Neutrophil (primary cell): ENCODE data around the gene TRIM56.

ENCODE experiments used
- H3K27ac ChIP-seq: fragments of 200-600 bp; sonication (generic); 2 replicates; pipeline ENCODE4 v1.5.1; 2016; ENCODE audit warnings: mild to moderate bottlenecking, moderate library complexity
- H3K27me3 ChIP-seq: fragments of 200-600 bp; sonication (generic); 2 replicates; pipeline ENCODE4 v1.6.0; 2016; ENCODE audit warnings: mild to moderate bottlenecking
- H3K36me3 ChIP-seq: fragments of 200-600 bp; sonication (generic); 2 replicates; pipeline ENCODE4 v1.5.1; 2017
- H3K4me1 ChIP-seq, 2 experiments: fragments of 200-600 bp in 1 of 2; sonication (generic) in 1 of 2; 1 replicate in 1 of 2; 2 replicates in 1 of 2; pipeline versions ENCODE4 v1.5.1 to v1.6.1; 2013 to 2016; ENCODE audit warnings: low read depth in 1 of 2, low read length in 1 of 2, mild to moderate bottlenecking in 1 of 2, moderate library complexity in 1 of 2; ENCODE audit not compliant: control insufficient read depth in 1 of 2, insufficient read depth in 1 of 2
- H3K4me3 ChIP-seq, 2 experiments: fragments of 200-600 bp in 1 of 2; sonication (generic) in 1 of 2; 1 replicate in 1 of 2; 2 replicates in 1 of 2; pipeline ENCODE4 v1.5.1; 2013 to 2016; ENCODE audit warnings: low read depth in 1 of 2, low read length in 1 of 2, mild to moderate bottlenecking in 1 of 2, moderate library complexity in 1 of 2
- H3K9me3 ChIP-seq: fragments of 200-600 bp; sonication (generic); 2 replicates; pipeline ENCODE4 v1.5.1; 2016
- CTCF ChIP-seq: fragments of 200-600 bp; sonication (generic); IDR thresholded peaks from 2 replicates; pipeline ENCODE4 v1.5.1; 2016; ENCODE audit warnings: antibody characterized with exemption

The TRIM56 gene

GRCh38 chr7:101077303-101078086, 7.8 kb upstream of the TRIM56 start:
- H3K4me1 ChIP-seq = peaks cover 0 to 10% of the 10 kb centered on the region in 2 experiments
- TF ChIP-seq CTCF = peak; percentile 74
- no peak overlapping the region for H3K27ac ChIP-seq

GRCh38 chr7:101081432-101081831, 3.8 kb upstream of the TRIM56 start:
- no peak for TF ChIP-seq CTCF
- H3K4me3 ChIP-seq = no peak overlapping the region

More at GRCh38 chr7:101077303-101078086, 7.8 kb upstream of the TRIM56 start:
- Histone ChIP-seq H3K4me3 (no peak overlapping the region), H3K27me3 (peaks cover 43% of the 10 kb centered on the region), H3K36me3 (no peaks in the 10 kb centered on the region), H3K9me3 (no peaks in the 10 kb centered on the region)

GRCh38 chr7:101084865-101085161, 468 bp upstream of the TRIM56 start:
- Histone ChIP-seq H3K36me3 (peaks cover 32% of the 10 kb centered on the region), H3K27me3 (no peaks in the 10 kb centered on the region), H3K4me3 (peak overlapping the region; percentile 85 to 86), H3K27ac (peak overlapping the region; percentile 93), H3K9me3 (no peaks in the 10 kb centered on the region), H3K4me1 (peaks cover 19 to 25% of the 10 kb centered on the region in 2 experiments)
- no peak for TF ChIP-seq CTCF

More at GRCh38 chr7:101081432-101081831, 3.8 kb upstream of the TRIM56 start:
- Histone ChIP-seq H3K36me3 (no peaks in the 10 kb centered on the region), H3K27me3 (peaks cover 17% of the 10 kb centered on the region), H3K9me3 (no peaks in the 10 kb centered on the region), H3K4me1 (peaks cover 13 to 25% of the 10 kb centered on the region in 2 experiments), H3K27ac (no peak overlapping the region)

GRCh38 chr7:101087334-101088068, 2.2 kb downstream of the TRIM56 start:
- Histone ChIP-seq H3K9me3 (no peaks in the 10 kb centered on the region), H3K4me1 (peaks cover 19% of the 10 kb centered on the region in 2 experiments), H3K36me3 (peaks cover 53% of the 10 kb centered on the region), H3K27me3 (no peaks in the 10 kb centered on the region), H3K4me3 (no peak overlapping the region), H3K27ac (peak overlapping the region; percentile 45)
- no peak for TF ChIP-seq CTCF

GRCh38 chr7:101088069-101088425, 2.8 kb downstream of the TRIM56 start:
- H3K36me3 ChIP-seq = peaks cover 57% of the 10 kb centered on the region
- no peaks in the 10 kb centered on the region for H3K27me3 ChIP-seq
- no peak overlapping the region for H3K4me3 ChIP-seq
- no peaks in the 10 kb centered on the region for H3K9me3 ChIP-seq
- H3K4me1 ChIP-seq = peaks cover 19% of the 10 kb centered on the region in 2 experiments
- no peak for TF ChIP-seq CTCF
- H3K27ac ChIP-seq = no peak overlapping the region
